NB4 (cell line): ENCODE measurements around the gene TPST2.

Experiments
- CTCF ChIP-seq: IDR thresholded peaks from one replicate; pipeline ENCODE4 v1.5.1; 2012; ENCODE audit warnings: low read depth, low read length
- MAX ChIP-seq: IDR thresholded peaks from 2 replicates; pipeline ENCODE4 v1.6.1; 2011; ENCODE audit warnings: low read depth, low read length
- MYC ChIP-seq: IDR thresholded peaks from 2 replicates; pipeline ENCODE4 v1.6.1; 2011; ENCODE audit warnings: low read depth, low read length
- POLR2A ChIP-seq: IDR thresholded peaks from 2 replicates; pipeline ENCODE4 v1.6.1; 2011; ENCODE audit warnings: mild to moderate bottlenecking; ENCODE audit not compliant: insufficient read length; ENCODE audit errors: extremely low read depth

GRCh38 chr22:26555478-26555877 is 34.5 kb downstream of the TPST2 start:
- no peak for TF ChIP-seq CTCF
- TF ChIP-seq POLR2A, result no peak
- no peak for TF ChIP-seq MAX
- no peak for TF ChIP-seq MYC
